Activated naive CD4-positive, alpha-beta T cell treated with anti-CD3 and anti-CD28 coated beads for 36 hours (primary cell): ENCODE measurements around the gene JMJD4. TPM values are rescaled to one million over a fixed set of nuclear protein-coding genes. Genes with fewer than 3 reads are reported as not detected.
A peak's percentile ranks its signal among the peaks of the same experiment; 100 is the strongest.

Experiments used
- CTCF ChIA-PET: fragments of 350-600 bp; sonication (Branson Sonifier 250); formaldehyde crosslinking; loops from one replicate; lab custom pipeline; 2021; ENCODE audit warnings: antibody characterized with exemption; lab: Charles Lee
- DNase-seq: peaks from one replicate; pipeline ENCODE4 v3.0.0-alpha.2; 2020
- H3K27ac Mint-ChIP-seq: one replicate; pipeline ENCODE4 v1.8.0; 2021; ENCODE audit warnings: mild to moderate bottlenecking, mixed read lengths
- H3K27me3 Mint-ChIP-seq: one replicate; pipeline ENCODE4 v1.8.0; 2021; ENCODE audit warnings: low read depth, mixed read lengths
- H3K36me3 Mint-ChIP-seq: one replicate; pipeline ENCODE4 v1.8.0; 2021; ENCODE audit warnings: low read depth, mixed read lengths
- H3K4me1 Mint-ChIP-seq: one replicate; pipeline ENCODE4 v1.8.0; 2021; ENCODE audit warnings: low read depth, mixed read lengths
- H3K4me3 Mint-ChIP-seq: one replicate; pipeline ENCODE4 v1.8.0; 2021; ENCODE audit warnings: mild to moderate bottlenecking, moderate library complexity, mixed read lengths
- H3K9me3 Mint-ChIP-seq: one replicate; pipeline ENCODE4 v1.8.0; 2021; ENCODE audit warnings: mixed read lengths
- intact Hi-C: fragments of 100-400 bp; cut with micrococcal nuclease; formaldehyde crosslinking; loops from one replicate; pipeline ENCODE4 v1.15.1; 2023
- total RNA-seq, 2 experiments: library from RNA; stranded (reverse); gene quantifications; one replicate each; pipeline ENCODE4 v1.2.3, GENCODE V29; 2021

The JMJD4 gene
- total RNA-seq, 2 experiments from 2014 or later: 11.3 to 11.7 TPM

- CTCF ChIA-PET: no interaction called here
- intact Hi-C loops: no loop called here
Measured at GRCh38 chr1:227745568-227746265, 10.6 kb upstream of the JMJD4 start.

GRCh38 chr1:227744668-227745067 is 9.6 kb upstream of the JMJD4 start:
- intact Hi-C loops: no loop called here
- peaks cover 7% of the 10 kb centered on the region for H3K36me3 Mint-ChIP-seq
- CTCF ChIA-PET: no interaction called here
- no peak overlapping the region for H3K27ac Mint-ChIP-seq
- H3K27me3 Mint-ChIP-seq: no peaks in the 10 kb centered on the region
- H3K4me1 Mint-ChIP-seq: peaks cover 34% of the 10 kb centered on the region
- no peak for DNase-seq
- H3K9me3 Mint-ChIP-seq: no peaks in the 10 kb centered on the region
- H3K4me3 Mint-ChIP-seq: no peak overlapping the region

More at GRCh38 chr1:227745568-227746265, 10.6 kb upstream of the JMJD4 start:
- no peak overlapping the region for H3K27ac Mint-ChIP-seq
- H3K4me1 Mint-ChIP-seq: peaks cover 26% of the 10 kb centered on the region
- no peak overlapping the region for H3K4me3 Mint-ChIP-seq
- DNase-seq: no peak
- no peaks in the 10 kb centered on the region for H3K27me3 Mint-ChIP-seq
- H3K9me3 Mint-ChIP-seq: no peaks in the 10 kb centered on the region
- H3K36me3 Mint-ChIP-seq: peaks cover 7% of the 10 kb centered on the region

GRCh38 chr1:227742738-227743715 is 7.9 kb upstream of the JMJD4 start:
- Mint-ChIP-seq H3K27ac (no peak overlapping the region), H3K4me1 (peaks cover 34% of the 10 kb centered on the region), H3K4me3 (no peak overlapping the region), H3K9me3 (no peaks in the 10 kb centered on the region), H3K27me3 (no peaks in the 10 kb centered on the region), H3K36me3 (no peaks in the 10 kb centered on the region)
- intact Hi-C loops: no loop called here
- CTCF ChIA-PET: interaction anchor here (0.6 to 1.0 kb wide), 2 partner anchors 10 to 52 kb away, joined by 3 read pairs; no protein-coding TSS in a partner anchor
- no peak for DNase-seq

- Mint-ChIP-seq H3K36me3 (no peaks in the 10 kb centered on the region), H3K4me3 (no peak overlapping the region), H3K27me3 (no peaks in the 10 kb centered on the region), H3K27ac (no peak overlapping the region), H3K9me3 (no peaks in the 10 kb centered on the region), H3K4me1 (peaks cover 44% of the 10 kb centered on the region)
- DNase-seq: no peak
- CTCF ChIA-PET: no interaction called here
- intact Hi-C loops: no loop called here
Measured at GRCh38 chr1:227741166-227741870, 6.2 kb upstream of the JMJD4 start.

- DNase-seq: no peak
Measured at GRCh38 chr1:227740401-227740960, 5.4 kb upstream of the JMJD4 start.

GRCh38 chr1:227739636-227740035 is 4.5 kb upstream of the JMJD4 start:
- H3K4me3 Mint-ChIP-seq: no peak overlapping the region
- H3K9me3 Mint-ChIP-seq: no peaks in the 10 kb centered on the region
- no peak overlapping the region for H3K27ac Mint-ChIP-seq
- CTCF ChIA-PET: no interaction called here
- H3K36me3 Mint-ChIP-seq: no peaks in the 10 kb centered on the region
- no peaks in the 10 kb centered on the region for H3K27me3 Mint-ChIP-seq
- intact Hi-C loops: no loop called here
- peaks cover 49% of the 10 kb centered on the region for H3K4me1 Mint-ChIP-seq
- DNase-seq: no peak

More at GRCh38 chr1:227740401-227740960, 5.4 kb upstream of the JMJD4 start:
- CTCF ChIA-PET: no interaction called here
- intact Hi-C loops: no loop called here
- H3K27me3 Mint-ChIP-seq: no peaks in the 10 kb centered on the region
- H3K9me3 Mint-ChIP-seq: no peaks in the 10 kb centered on the region
- no peak overlapping the region for H3K27ac Mint-ChIP-seq
- H3K36me3 Mint-ChIP-seq: no peaks in the 10 kb centered on the region
- H3K4me1 Mint-ChIP-seq: peaks cover 52% of the 10 kb centered on the region
- H3K4me3 Mint-ChIP-seq: no peak overlapping the region

- H3K36me3 Mint-ChIP-seq: no peaks in the 10 kb centered on the region
- CTCF ChIA-PET: no interaction called here
- H3K9me3 Mint-ChIP-seq: no peaks in the 10 kb centered on the region
- H3K27me3 Mint-ChIP-seq: no peaks in the 10 kb centered on the region
- H3K4me1 Mint-ChIP-seq: peaks cover 43% of the 10 kb centered on the region
- no peak overlapping the region for H3K4me3 Mint-ChIP-seq
- intact Hi-C loops: no loop called here
- DNase-seq: no peak
- no peak overlapping the region for H3K27ac Mint-ChIP-seq
Measured at GRCh38 chr1:227738820-227739219, 3.7 kb upstream of the JMJD4 start.

- Mint-ChIP-seq H3K4me1 (peaks cover 50% of the 10 kb centered on the region), H3K27me3 (no peaks in the 10 kb centered on the region), H3K4me3 (peak overlapping the region; percentile 18), H3K36me3 (peaks cover 5% of the 10 kb centered on the region), H3K27ac (no peak overlapping the region), H3K9me3 (no peaks in the 10 kb centered on the region)
- CTCF ChIA-PET: interaction anchor here (0.7 kb wide), 1 partner anchor 159 kb away, joined by 4 read pairs; no protein-coding TSS in a partner anchor
- intact Hi-C loops: no loop called here
- no peak for DNase-seq
Measured at GRCh38 chr1:227736814-227737432, 1.8 kb upstream of the JMJD4 start.

- Mint-ChIP-seq H3K27me3 (no peaks in the 10 kb centered on the region), H3K9me3 (no peaks in the 10 kb centered on the region)
- intact Hi-C loops: loop anchor here (1.0 kb wide), 3 partner anchors 23 to 795 kb away; partner anchors contain the start of gene COQ8A
Measured at GRCh38 chr1:227735539-227736285, 610 bp upstream of the JMJD4 start.

GRCh38 chr1:227734546-227734855 is 601 bp downstream of the JMJD4 start:
- intact Hi-C loops: no loop called here
- Mint-ChIP-seq H3K36me3 (peaks cover 5% of the 10 kb centered on the region), H3K27ac (peak overlapping the region; percentile 76), H3K4me3 (peak overlapping the region; percentile 92), H3K4me1 (peaks cover 40% of the 10 kb centered on the region), H3K9me3 (no peaks in the 10 kb centered on the region), H3K27me3 (no peaks in the 10 kb centered on the region)
- DNase-seq: no peak
- CTCF ChIA-PET: interaction anchor here (1.0 kb wide), 1 partner anchor 28 kb away, joined by 3 read pairs; no protein-coding TSS in a partner anchor

More at GRCh38 chr1:227735539-227736285, 610 bp upstream of the JMJD4 start:
- peaks cover 43% of the 10 kb centered on the region for H3K4me1 Mint-ChIP-seq
- peak overlapping the region; percentile 70 for H3K27ac Mint-ChIP-seq
- peaks cover 5% of the 10 kb centered on the region for H3K36me3 Mint-ChIP-seq
- peak overlapping the region; percentile 92 for H3K4me3 Mint-ChIP-seq
- no peak for DNase-seq
- CTCF ChIA-PET: no interaction called here
